Subcutaneous abdominal adipose tissue (tissue), 5 donors: ENCODE results near the gene UGT1A6.

Experiments
- H3K27ac ChIP-seq: one replicate; pipeline ENCODE4 v1.7.0; 2013; ENCODE audit warnings: low read depth, mild to moderate bottlenecking, inconsistent platforms, low read length, moderate library complexity
- H3K27me3 ChIP-seq, 5 donors: one replicate each; pipeline ENCODE4 v1.7.0; 2013; ENCODE audit warnings: low read length in 5 of 5, inconsistent platforms in 1 of 5; ENCODE audit not compliant: control insufficient read depth in 5 of 5, insufficient read depth in 4 of 5
- H3K36me3 ChIP-seq, 5 donors: one replicate each; pipeline ENCODE4 v1.7.0; 2013; ENCODE audit warnings: low read length in 5 of 5; ENCODE audit not compliant: control insufficient read depth in 5 of 5, insufficient read depth in 5 of 5
- H3K4me1 ChIP-seq, 5 donors: one replicate each; pipeline ENCODE4 v1.7.0; 2013; ENCODE audit warnings: low read length in 5 of 5, mild to moderate bottlenecking in 3 of 5, moderate library complexity in 1 of 5; ENCODE audit not compliant: control insufficient read depth in 5 of 5, insufficient read depth in 5 of 5
- H3K4me3 ChIP-seq, 5 donors: one replicate each; pipeline ENCODE4 v1.7.0; 2013; ENCODE audit warnings: low read length in 5 of 5, low read depth in 1 of 5
- H3K9ac ChIP-seq, 5 donors: one replicate each; pipeline ENCODE4 v1.7.0; 2013; ENCODE audit warnings: low read length in 5 of 5, mild to moderate bottlenecking in 4 of 5, moderate library complexity in 3 of 5
- H3K9me3 ChIP-seq, 5 donors: one replicate each; pipeline ENCODE4 v1.7.0; 2013; ENCODE audit warnings: low read length in 5 of 5; ENCODE audit not compliant: control insufficient read depth in 5 of 5
- donor health status: healthy.
- donor health status: healthy.
- donor health status: healthy.
- donor health status: healthy.
- donor health status: healthy.

UGT1A6 gene

GRCh38 chr2:233668605-233669260 lies 24.0 kb upstream of the UGT1A6 start:
- peaks cover 0 to 4% (median 0%) of the 10 kb centered on the region in 5 donors for H3K9me3 ChIP-seq
- no peaks in the 10 kb centered on the region for H3K36me3 ChIP-seq
- H3K27ac ChIP-seq: no peak overlapping the region
- H3K4me3 ChIP-seq: no peak overlapping the region
- no peak overlapping the region for H3K9ac ChIP-seq
- no peaks in the 10 kb centered on the region for H3K4me1 ChIP-seq
- peaks cover 0 to 2% (median 0%) of the 10 kb centered on the region in 5 donors for H3K27me3 ChIP-seq

GRCh38 chr2:233671290-233672161 lies 21.2 kb upstream of the UGT1A6 start, which contains the start of gene UGT1A9:
Gene UGT1A9 (plus strand): TSS chr2:233671898. CDS start chr2:233671935, 37 bp downstream.
- Histone ChIP-seq H3K36me3 (no peaks in the 10 kb centered on the region), H3K4me1 (no peaks in the 10 kb centered on the region), H3K9me3 (peaks cover 0 to 4% (median 0%) of the 10 kb centered on the region in 5 donors), H3K27ac (no peak within 1 kb of the TSS), H3K9ac (no peak within 1 kb of the TSS), H3K27me3 (peaks cover 0 to 2% (median 0%) of the 10 kb centered on the region in 5 donors), H3K4me3 (no peak within 1 kb of the TSS)

GRCh38 chr2:233672886-233673285 lies 19.8 kb upstream of the UGT1A6 start:
- Histone ChIP-seq H3K4me1 (no peaks in the 10 kb centered on the region), H3K9me3 (peaks cover 0 to 4% (median 0%) of the 10 kb centered on the region in 5 donors), H3K27ac (no peak overlapping the region), H3K4me3 (no peak overlapping the region), H3K9ac (no peak overlapping the region), H3K36me3 (no peaks in the 10 kb centered on the region), H3K27me3 (peaks cover 0 to 2% (median 0%) of the 10 kb centered on the region in 5 donors)

- peaks cover 0 to 2% (median 0%) of the 10 kb centered on the region in 5 donors for H3K27me3 ChIP-seq
- H3K9ac ChIP-seq: no peak overlapping the region
- peaks cover 0 to 4% (median 0%) of the 10 kb centered on the region in 5 donors for H3K9me3 ChIP-seq
- H3K4me3 ChIP-seq: no peak overlapping the region
- H3K4me1 ChIP-seq: no peaks in the 10 kb centered on the region
- no peaks in the 10 kb centered on the region for H3K36me3 ChIP-seq
- no peak overlapping the region for H3K27ac ChIP-seq
Observed at GRCh38 chr2:233673896-233674295, 18.8 kb upstream of the UGT1A6 start.

GRCh38 chr2:233674314-233674713 lies 18.4 kb upstream of the UGT1A6 start:
- Histone ChIP-seq H3K36me3 (no peaks in the 10 kb centered on the region), H3K9ac (no peak overlapping the region), H3K4me1 (no peaks in the 10 kb centered on the region), H3K27ac (no peak overlapping the region), H3K27me3 (peaks cover 0 to 2% (median 0%) of the 10 kb centered on the region in 5 donors), H3K9me3 (peaks cover 0 to 4% (median 0%) of the 10 kb centered on the region in 5 donors), H3K4me3 (no peak overlapping the region)

- Histone ChIP-seq H3K27me3 (peaks cover 0 to 2% (median 0%) of the 10 kb centered on the region in 5 donors), H3K4me1 (no peaks in the 10 kb centered on the region), H3K4me3 (no peak overlapping the region), H3K36me3 (no peaks in the 10 kb centered on the region), H3K27ac (no peak overlapping the region), H3K9ac (no peak overlapping the region), H3K9me3 (peaks cover 0 to 4% (median 0%) of the 10 kb centered on the region in 5 donors)
Observed at GRCh38 chr2:233674995-233675394, 17.7 kb upstream of the UGT1A6 start.

GRCh38 chr2:233676046-233676445 lies 16.6 kb upstream of the UGT1A6 start:
- Histone ChIP-seq H3K27me3 (no peaks in the 10 kb centered on the region), H3K9me3 (no peaks in the 10 kb centered on the region), H3K27ac (no peak overlapping the region), H3K4me3 (no peak overlapping the region), H3K36me3 (no peaks in the 10 kb centered on the region), H3K4me1 (no peaks in the 10 kb centered on the region), H3K9ac (no peak overlapping the region)

- Histone ChIP-seq H3K4me3 (no peak overlapping the region), H3K9ac (no peak overlapping the region), H3K27ac (no peak overlapping the region), H3K4me1 (no peaks in the 10 kb centered on the region), H3K36me3 (no peaks in the 10 kb centered on the region), H3K9me3 (no peaks in the 10 kb centered on the region), H3K27me3 (no peaks in the 10 kb centered on the region)
Observed at GRCh38 chr2:233679196-233679595, 13.5 kb upstream of the UGT1A6 start.

GRCh38 chr2:233680361-233681045 lies 12.2 kb upstream of the UGT1A6 start:
- no peak overlapping the region for H3K9ac ChIP-seq
- H3K4me1 ChIP-seq: no peaks in the 10 kb centered on the region
- no peaks in the 10 kb centered on the region for H3K27me3 ChIP-seq
- no peak overlapping the region for H3K4me3 ChIP-seq
- H3K9me3 ChIP-seq: no peaks in the 10 kb centered on the region
- H3K27ac ChIP-seq: no peak overlapping the region
- no peaks in the 10 kb centered on the region for H3K36me3 ChIP-seq
